GM10847 (cell line): Measurements from ENCODE around the gene MORN4.

Experiments
- POLR2A ChIP-seq: IDR thresholded peaks from 2 replicates; pipeline ENCODE4 v1.6.1; 2011; ENCODE audit not compliant: insufficient read length; ENCODE audit errors: extremely low read depth

The MORN4 gene

DNA sequence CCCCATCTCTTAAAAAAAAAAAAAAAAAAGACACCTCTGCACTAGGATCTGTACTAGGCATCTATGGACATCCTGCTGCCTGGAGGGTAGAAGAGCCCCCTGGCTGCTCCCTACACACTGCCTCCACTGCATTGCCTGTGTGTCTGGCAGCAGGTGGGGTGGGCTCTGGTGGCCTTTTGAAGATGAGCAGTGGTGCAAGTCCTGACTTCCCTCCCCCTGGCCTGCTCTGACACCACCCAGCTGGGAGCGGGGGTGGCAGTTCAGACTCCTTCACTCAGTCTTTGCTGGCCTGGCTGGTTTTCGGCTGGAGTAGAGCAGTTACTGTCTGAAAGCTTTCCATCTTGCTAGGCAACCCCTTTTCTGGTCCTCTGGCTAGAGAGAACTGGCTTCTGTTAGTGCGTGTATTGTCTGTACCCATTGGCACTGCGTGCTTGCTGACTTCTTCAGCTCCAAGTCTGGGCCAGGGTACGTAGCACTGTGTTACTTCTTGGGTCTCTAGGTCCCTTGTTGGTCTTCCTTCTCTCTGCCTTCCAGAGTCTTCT lies 26.1 kb downstream of the MORN4 start:
- TF ChIP-seq POLR2A = no peak

DNA sequence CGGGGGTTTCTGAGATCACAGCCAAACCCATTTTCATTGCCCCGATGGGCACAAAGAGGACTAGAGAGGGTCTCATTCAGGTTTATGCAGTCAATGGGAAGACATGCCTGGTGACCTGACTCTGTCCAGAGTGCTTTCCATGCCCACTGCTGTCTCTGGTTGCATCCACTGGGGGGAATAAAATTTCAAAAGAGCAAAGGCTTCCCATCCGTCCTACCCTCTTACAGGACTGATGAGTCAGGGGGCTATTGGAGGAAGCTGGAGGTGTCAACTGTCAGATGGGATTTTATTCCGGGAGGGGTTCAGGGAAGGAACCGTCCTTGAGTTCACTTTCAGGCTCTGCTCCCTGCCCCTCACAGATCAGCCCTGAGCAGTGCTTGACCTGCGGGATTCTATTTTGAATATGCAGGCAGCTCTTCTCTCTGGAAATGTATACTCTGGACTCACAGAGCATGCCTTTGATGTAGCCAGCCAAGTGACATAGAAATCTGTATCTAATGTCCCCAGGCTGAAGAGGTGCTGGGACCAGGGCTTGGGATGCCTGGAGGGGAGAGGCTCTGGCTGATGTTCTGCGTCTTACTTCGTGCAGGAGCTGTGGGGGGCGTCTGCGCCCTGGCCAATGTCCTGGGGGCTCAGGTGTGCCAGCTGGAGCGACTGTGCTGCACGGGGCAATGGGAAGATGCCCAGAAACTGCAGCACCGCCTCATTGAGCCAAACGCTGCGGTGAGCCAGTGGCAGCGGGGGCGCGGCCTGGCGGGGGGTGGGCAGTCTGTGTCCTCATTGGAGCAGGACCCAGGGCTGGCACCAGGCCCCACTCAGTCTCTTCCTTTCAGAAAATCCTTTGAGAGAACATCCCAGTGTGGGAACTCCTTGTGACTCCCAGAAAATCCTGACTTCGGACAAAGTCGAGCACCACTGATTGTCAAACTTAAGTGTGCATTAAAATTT lies 31.8 kb downstream of the MORN4 start:
- no peak for TF ChIP-seq POLR2A

DNA sequence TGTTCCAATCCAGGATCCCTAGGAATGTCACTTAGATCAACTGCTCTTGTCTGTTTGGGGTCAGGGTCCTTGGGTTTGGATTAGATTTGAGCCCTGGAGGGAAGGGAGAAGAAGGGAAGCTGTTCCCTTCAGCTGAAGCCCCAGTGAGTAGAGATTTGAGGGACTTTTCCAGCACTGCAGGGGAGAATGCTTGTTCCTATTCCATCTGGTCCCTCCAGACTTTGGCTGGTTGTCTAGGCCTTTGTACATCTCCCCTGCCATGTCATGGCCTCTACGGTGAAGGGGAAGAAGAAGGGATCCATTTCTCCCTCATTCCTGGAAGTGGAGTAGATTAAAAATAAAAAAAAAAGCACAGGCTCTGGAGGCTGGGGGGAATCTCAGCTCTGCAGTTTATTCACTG lies 32.7 kb downstream of the MORN4 start:
- TF ChIP-seq POLR2A = no peak

DNA sequence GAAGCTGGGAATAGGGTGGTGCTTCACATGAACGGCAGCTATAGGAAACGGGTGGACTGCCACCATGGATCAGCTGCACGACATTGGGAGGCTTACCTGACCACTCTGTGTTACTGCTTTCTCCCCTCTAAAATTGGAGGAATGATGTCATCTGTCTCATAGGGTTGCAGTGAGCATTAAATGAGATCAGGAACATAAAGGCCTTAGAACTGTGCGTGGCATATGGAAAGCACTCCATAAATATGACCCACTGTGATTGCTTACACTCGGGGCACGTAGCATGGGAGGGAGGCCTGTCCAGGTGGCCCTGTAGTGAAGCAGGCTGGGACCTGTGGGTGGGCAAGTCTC lies 34.1 kb downstream of the MORN4 start:
- TF ChIP-seq POLR2A = no peak

DNA sequence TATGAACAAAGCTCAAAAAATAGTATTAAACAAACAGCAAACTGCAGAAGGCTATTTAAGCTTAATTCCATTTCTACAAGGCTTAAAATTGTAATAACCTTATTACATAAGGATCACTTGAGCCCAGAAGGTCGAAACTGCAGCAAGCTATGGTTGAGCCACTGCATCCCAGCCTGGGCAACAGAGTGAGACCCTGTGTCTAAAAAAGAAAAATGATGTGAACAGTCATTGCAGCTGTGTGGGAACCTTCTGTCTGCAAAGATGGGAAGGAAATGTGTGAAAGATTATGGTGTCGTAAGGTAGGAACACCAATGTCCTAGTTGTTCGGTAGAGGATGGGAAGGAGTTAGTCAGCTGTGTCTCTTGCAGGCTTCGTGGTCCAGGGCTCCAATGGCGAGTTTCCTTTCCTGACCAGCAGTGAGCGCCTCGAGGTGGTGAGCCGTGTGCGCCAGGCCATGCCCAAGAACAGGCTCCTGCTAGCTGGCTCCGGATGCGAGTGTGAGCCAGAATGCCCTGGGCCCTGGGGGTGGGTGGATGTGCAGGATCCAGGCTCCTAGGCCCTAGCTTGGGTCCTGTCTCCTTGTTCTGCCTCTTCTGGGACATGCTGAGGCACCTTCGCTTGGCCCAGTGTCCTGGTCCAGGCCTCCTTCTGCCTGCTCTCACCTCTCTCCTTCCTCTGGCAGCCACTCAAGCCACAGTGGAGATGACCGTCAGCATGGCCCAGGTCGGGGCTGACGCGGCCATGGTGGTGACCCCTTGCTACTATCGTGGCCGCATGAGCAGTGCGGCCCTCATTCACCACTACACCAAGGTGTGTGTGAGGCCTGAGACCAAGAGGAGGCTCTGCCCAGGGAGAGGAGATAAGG lies 34.7 kb downstream of the MORN4 start:
- no peak for TF ChIP-seq POLR2A

DNA sequence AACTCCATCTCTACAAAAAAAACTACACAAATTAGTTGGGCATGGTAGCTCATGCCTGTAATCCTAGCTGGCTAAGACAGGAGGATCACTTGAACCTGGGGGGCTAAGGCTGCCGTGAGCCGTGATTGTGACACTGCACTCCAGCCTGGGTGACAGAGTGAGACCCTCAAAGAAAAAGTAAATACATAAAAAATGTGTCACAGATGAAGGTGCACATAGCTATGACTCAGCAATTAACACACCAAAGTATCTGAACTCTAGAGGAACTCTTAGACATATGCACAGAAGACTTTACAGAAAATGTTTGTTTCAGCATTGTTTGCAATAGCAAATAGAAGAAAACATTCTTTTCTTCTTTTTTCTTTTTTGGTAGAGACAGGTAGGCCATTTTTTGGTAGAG lies 35.5 kb downstream of the MORN4 start:
- no peak for TF ChIP-seq POLR2A

DNA sequence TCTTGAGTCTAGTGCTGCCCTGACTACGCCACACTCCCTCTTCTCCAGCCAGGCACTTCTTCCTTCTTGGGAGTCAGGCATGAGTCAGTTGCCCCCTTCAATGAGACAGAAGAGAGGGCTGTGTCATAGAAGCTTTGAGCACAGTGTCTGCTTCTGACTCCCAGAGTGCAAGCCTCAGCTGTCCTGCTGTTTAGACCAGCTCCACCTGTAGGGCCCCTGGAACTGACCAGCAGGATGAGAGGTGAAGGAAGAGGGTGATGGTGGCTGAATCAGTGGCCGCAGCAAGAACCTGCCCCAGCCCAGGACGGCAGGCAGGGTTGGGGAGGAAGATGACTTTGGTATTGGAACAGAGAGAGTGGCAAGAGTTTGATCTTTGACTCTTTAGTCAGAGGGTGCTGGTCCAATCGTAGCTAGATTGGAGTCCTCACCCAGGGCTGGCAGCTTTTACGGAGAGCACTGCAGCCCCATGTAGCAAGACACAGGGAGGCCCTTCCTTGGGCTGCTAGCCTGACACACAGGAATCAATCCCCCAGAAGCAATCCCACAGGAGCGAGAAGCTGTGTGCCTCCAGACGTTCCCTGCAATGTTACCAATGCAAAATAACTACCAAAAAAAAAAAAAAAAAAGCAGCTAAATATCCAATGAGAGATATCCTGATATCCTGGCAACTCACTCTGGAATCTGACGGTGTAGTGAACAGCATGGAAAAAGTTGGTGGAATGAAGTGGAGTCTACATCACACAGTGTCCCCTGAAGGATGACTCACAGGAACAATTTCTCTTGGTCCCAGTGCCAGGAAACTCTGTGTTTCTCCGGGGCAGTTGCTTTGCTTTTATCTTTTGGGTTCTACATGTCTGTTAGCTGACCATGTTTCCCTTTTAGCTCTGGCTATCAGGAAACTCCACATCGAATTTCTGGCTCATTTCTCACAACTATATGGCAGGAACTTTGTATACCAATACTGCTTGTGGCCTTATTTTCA lies 36.9 kb downstream of the MORN4 start:
- no peak for TF ChIP-seq POLR2A

DNA sequence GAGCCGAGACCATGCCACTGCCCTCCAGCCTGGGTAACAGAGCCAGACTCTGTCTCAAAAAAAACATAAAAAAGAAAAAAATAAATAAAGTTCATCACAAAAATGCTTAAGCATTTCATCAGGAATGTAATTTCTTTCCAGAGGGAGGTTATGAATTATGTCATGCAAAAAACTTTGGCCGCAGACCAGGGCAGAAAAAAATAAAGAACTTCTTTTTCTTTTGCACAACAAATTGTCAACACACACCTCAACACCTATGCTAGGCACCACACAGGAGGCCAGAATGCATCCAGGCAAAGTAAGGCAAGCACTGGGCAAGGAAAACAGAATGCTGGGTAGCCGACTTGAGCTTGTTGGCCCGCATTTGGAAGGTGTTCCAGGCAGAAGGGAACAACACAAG lies 39.9 kb downstream of the MORN4 start:
- TF ChIP-seq POLR2A = no peak

DNA sequence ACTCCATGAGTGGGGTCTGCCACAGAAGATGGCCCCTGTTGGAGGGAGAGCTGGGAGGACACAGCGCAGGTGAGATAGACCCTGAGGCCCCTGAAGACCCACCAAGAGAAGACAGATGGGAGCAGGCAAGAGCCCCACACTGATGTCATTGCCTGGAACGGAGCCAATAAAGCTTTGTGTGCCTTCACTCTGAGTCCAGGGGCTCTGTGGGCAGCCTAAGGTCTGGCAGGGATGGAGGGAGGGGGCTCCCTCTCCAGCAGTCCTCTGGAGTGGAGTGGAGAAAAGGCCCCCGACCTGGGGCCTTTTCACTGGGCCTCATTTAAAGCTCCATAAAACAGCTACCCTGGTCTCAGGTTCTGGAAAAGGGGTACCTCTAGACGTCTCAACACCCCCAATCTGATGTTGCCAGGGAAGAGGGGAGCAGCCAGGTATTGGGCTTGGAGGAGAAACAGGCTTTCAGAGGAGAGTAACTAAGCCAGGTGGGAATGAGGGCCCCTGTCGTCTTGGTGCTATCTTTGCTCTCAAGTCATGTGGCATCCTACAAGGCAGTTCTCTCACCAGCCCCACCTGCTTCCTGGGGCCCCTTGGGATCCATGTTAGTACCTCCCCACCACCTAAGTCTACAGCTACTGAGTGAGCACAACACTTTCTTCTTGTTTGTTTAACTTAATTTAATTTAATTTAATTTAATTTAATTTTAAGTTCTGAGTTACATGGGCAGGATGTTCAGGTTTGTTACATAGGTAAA lies 42.4 kb downstream of the MORN4 start:
- TF ChIP-seq POLR2A = no peak

DNA sequence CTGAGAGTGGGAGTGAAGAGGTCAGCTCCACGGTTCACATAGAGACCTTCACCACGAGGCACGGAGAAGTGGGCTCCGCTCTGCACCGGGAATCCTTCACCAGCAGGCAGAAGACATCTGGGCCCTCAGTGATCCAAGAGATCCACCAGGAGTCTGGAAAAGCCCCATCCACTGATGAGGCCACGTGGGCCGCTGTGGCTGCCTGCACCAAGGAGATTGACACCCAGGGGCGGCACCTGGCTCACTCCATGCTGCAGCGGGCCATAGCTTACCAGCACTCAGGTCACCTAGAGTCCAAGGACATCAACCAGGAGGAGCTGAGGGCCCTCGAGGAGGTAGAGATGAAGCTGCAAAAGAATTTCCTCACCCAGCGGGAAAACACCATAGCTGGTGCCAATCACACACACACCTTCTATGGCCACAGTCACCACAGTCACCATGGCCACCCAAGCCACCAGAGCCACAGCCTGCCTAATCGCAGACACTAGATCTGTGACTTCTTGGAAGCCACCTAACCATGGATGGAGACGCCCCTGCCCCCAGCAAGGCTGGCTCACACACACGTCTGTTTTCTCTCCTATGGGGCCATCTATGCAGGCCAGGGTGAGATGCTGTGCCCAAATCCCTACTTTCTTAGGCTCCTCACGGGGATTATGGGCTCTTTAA lies 43.1 kb downstream of the MORN4 start:
- no peak for TF ChIP-seq POLR2A

DNA sequence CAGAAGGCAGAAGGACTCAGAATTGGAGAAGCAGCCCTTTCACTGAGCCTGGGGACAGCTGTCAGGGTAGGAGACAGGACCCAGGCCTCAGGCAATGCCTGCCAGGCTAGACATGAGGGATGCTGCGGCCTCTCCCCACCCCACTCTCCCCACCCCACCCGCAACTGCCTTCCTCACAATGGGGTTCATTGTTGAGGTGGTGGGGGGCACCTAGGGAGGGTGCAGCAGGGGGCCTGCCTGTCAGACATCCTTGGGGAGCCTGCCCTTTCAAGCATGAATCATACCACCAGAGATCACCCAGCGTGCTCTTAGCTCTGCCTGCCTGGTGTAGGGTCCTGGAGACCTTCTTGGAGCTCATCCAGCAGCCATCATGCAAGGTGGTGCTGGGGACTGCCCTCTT lies 43.8 kb downstream of the MORN4 start, which contains the start of gene C10orf62:
C10orf62 (plus strand) TSS at position 243 of the 400 bp plus-strand sequence. CDS start 177 bp downstream, outside the sequence.
- no peak for TF ChIP-seq POLR2A

DNA sequence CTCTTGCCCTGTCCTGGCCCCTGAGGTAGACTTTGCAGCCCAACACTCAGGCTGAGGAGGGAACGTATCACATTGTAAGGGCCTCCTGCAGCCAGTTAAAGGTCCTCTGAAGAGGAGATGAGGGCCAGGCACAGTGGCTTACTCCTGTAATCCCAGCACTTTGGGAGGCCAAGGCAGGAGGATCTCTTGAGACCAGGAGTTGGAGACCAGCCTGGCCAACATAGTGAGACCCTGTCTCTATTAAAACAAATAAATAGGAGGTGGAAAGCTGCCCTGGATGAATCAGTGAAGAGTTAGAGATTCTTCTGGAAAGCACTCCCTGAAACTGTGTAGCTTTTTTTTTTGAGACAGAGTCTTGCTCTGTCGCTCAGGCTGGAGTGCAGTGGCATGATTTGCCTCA lies 46.1 kb downstream of the MORN4 start:
- no peak for TF ChIP-seq POLR2A

DNA sequence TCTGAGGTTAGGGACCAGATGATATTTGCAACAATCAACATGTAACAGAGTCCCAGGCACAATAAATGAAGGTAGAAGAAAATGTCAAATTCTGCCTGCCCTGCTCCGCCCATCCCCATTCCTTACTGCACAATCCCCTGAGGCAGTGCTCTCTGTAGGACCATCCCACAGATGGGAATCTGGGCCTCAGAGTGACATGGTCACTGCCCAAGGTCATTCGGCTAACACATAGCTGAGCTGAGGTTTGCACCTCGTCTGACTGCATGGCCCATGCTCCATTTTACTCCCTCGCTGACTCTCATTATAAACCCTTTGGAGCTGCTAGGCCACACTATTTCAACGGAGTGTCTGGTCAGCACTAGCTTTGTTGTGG lies 47.9 kb downstream of the MORN4 start:
- no peak for TF ChIP-seq POLR2A
